HCT116 (cell line): Measurements from ENCODE around the gene NCAPH2. TPM values are rescaled to one million over a fixed set of nuclear protein-coding genes. Genes with fewer than 3 reads are reported as not detected.

Source experiments
- ATAC-seq: fragments of 200-7000 bp; cut with Tn5 transposase; 2 replicates; pipeline ENCODE4 v1.9.1; 2020; ENCODE audit warnings: mild to moderate bottlenecking, moderate library complexity
- BruUV-seq: library from RNA; stranded (reverse); fragments of 400-500 nt; replicated peaks from 2 replicates; lab custom pipeline; 2021; lab: Mats Ljungman, UMichigan
- CTCF ChIA-PET: fragments of 300-600 bp; sonication (Branson Sonifier 250); formaldehyde crosslinking; loops from one replicate; lab custom pipeline; 2021; ENCODE audit warnings: antibody characterized with exemption; lab: Charles Lee
- POLR2A ChIA-PET: fragments of 300-600, 350-600 bp; sonication (Branson Sonifier 250); formaldehyde crosslinking; loops from one replicate; lab custom pipeline; 2021; ENCODE audit warnings: antibody characterized with exemption; lab: Charles Lee
- RAD21 ChIA-PET, 2 experiments: fragments of 300-600 bp; sonication (Branson Sonifier 250); formaldehyde crosslinking; loops; one replicate each; lab custom pipeline; 2023; ENCODE audit warnings: low total read pairs in 2 of 2; ENCODE audit not compliant: uncharacterized antibody in 2 of 2, unreplicated experiment in 2 of 2, low non-redundant PET in 1 of 2; lab: Charles Lee
- DNase-seq: peaks from one replicate; pipeline ENCODE4 v3.0.0-alpha.2; 2010; ENCODE audit warnings: low read depth, low spot score
- H2AFZ ChIP-seq: fragments of 200-600 bp; shearing (Covaris generic), sonication (generic); 2 replicates; pipeline ENCODE4 v1.6.1; 2017; ENCODE audit warnings: low read depth, mixed run types, mixed read lengths, antibody characterized with exemption, low read length; ENCODE audit not compliant: poor library complexity, severe bottlenecking
- H3K27ac ChIP-seq: 2 replicates; pipeline ENCODE4 v1.5.1; 2012; ENCODE audit warnings: low read depth, low read length
- H3K27me3 ChIP-seq: fragments of 200-600 bp; sonication (generic); 2 replicates; pipeline ENCODE4 v1.6.1; 2016; ENCODE audit warnings: mixed run types, low read length, mixed read lengths; ENCODE audit not compliant: insufficient read depth
- H3K36me3 ChIP-seq, 2 experiments: fragments of 200-500 bp in 1 of 2; fragments of 200-600 bp in 1 of 2; sonication (Bioruptor generic) in 1 of 2; sonication (generic) in 1 of 2; 2 replicates each; pipeline versions ENCODE4 v1.5.1 to v1.6.1; 2014 to 2016; ENCODE audit warnings: low read length in 2 of 2, inconsistent platforms in 1 of 2, mixed read lengths in 1 of 2, mixed run types in 1 of 2; ENCODE audit not compliant: insufficient read depth in 2 of 2, control insufficient read depth in 1 of 2
- H3K4me1 ChIP-seq, 2 experiments: fragments of 200-600 bp in 1 of 2; sonication (generic) in 1 of 2; 2 replicates each; pipeline versions ENCODE4 v1.5.1 to v1.6.1; 2012 to 2017; ENCODE audit warnings: low read length in 2 of 2, inconsistent platforms in 1 of 2, mild to moderate bottlenecking in 1 of 2, mixed read lengths in 1 of 2, mixed run types in 1 of 2, moderate library complexity in 1 of 2; ENCODE audit not compliant: insufficient read depth in 2 of 2, control insufficient read depth in 1 of 2
- H3K4me2 ChIP-seq: fragments of 200-600 bp; sonication (generic); 2 replicates; pipeline ENCODE4 v1.6.1; 2017; ENCODE audit warnings: mixed run types, low read length, mixed read lengths
- H3K4me3 ChIP-seq, 2 experiments: fragments of 200-600 bp in 1 of 2; sonication (generic) in 1 of 2; replicated peaks in 1 of 2; 2 replicates each; pipeline ENCODE4 v1.5.1; 2011 to 2016; ENCODE audit warnings: low read length in 2 of 2, control low read depth in 1 of 2, low read depth in 1 of 2, mild to moderate bottlenecking in 1 of 2, mixed read lengths in 1 of 2, mixed run types in 1 of 2
- H3K79me2 ChIP-seq: fragments of 200-600 bp; sonication (generic); 2 replicates; pipeline ENCODE4 v1.6.1; 2017; ENCODE audit warnings: mild to moderate bottlenecking, mixed run types, low read length, moderate library complexity, mixed read lengths; ENCODE audit not compliant: insufficient read depth
- H3K9ac ChIP-seq: fragments of 200-600 bp; sonication (generic); 2 replicates; pipeline ENCODE4 v1.6.1; 2016; ENCODE audit warnings: low read length, mixed read lengths
- H3K9me2 ChIP-seq: fragments of 200-600 bp; sonication (generic), shearing (Covaris generic); 2 replicates; pipeline ENCODE4 v1.6.1; 2017; ENCODE audit warnings: mixed run types, mild to moderate bottlenecking, moderate library complexity; ENCODE audit not compliant: insufficient read depth
- H3K9me3 ChIP-seq, 2 experiments: fragments of 200-500 bp in 1 of 2; fragments of 200-600 bp in 1 of 2; sonication (Bioruptor generic) in 1 of 2; sonication (generic) in 1 of 2; 2 replicates each; pipeline ENCODE4 v1.6.1; 2014 to 2017; ENCODE audit warnings: low read length in 2 of 2, mixed read lengths in 2 of 2, inconsistent platforms in 1 of 2, low read depth in 1 of 2, mild to moderate bottlenecking in 1 of 2, mixed run types in 1 of 2, moderate library complexity in 1 of 2; ENCODE audit not compliant: control insufficient read depth in 1 of 2, insufficient read depth in 1 of 2
- H4K20me1 ChIP-seq: fragments of 200-600 bp; sonication (generic), shearing (Covaris generic); 2 replicates; pipeline ENCODE4 v1.6.1; 2017; ENCODE audit warnings: mixed run types, mild to moderate bottlenecking, moderate library complexity; ENCODE audit not compliant: insufficient read depth
- EGR1 ChIP-seq: IDR thresholded peaks from 2 replicates; pipeline ENCODE4 v1.6.1; 2012; ENCODE audit warnings: low read depth
- ELF1 ChIP-seq: IDR thresholded peaks from 2 replicates; pipeline ENCODE4 v1.6.1; 2012; ENCODE audit warnings: low read depth, borderline replicate concordance
- POLR2A ChIP-seq: IDR thresholded peaks from 2 replicates; pipeline ENCODE4 v1.7.0; 2011; ENCODE audit warnings: borderline replicate concordance; ENCODE audit not compliant: insufficient read depth, insufficient read length; ENCODE audit errors: extremely low read depth
- POLR2AphosphoS5 ChIP-seq: IDR thresholded peaks from 2 replicates; pipeline ENCODE4 v1.6.1; 2011; ENCODE audit warnings: mild to moderate bottlenecking, low read depth, low read length, moderate library complexity
- SIN3A ChIP-seq: IDR thresholded peaks from 2 replicates; pipeline ENCODE4 v1.6.1; 2012; ENCODE audit warnings: low read depth
- TCF7L2 ChIP-seq: IDR thresholded peaks from 2 replicates; pipeline ENCODE4 v1.7.0; 2011; ENCODE audit warnings: borderline replicate concordance, inconsistent platforms; ENCODE audit not compliant: insufficient read depth, insufficient read length; ENCODE audit errors: extremely low read depth
- YY1 ChIP-seq: IDR thresholded peaks from 2 replicates; pipeline ENCODE4 v1.6.1; 2011; ENCODE audit warnings: low read length, low read depth, moderate library complexity, mild to moderate bottlenecking; ENCODE audit not compliant: insufficient replicate concordance; ENCODE audit errors: extremely low read depth
- ZFX ChIP-seq: fragments of 450-650 bp; IDR thresholded peaks from 2 replicates; pipeline ENCODE4 v1.6.1; 2017
- intact Hi-C: fragments of 100-400 bp; cut with micrococcal nuclease; formaldehyde crosslinking; loops from 2 replicates; pipeline ENCODE4 v1.10.0; 2022
- total RNA-seq: library from RNA; stranded (reverse); gene quantifications from one replicate; pipeline ENCODE4 v1.2.1, GENCODE V29; 2021; ENCODE audit not compliant: unreplicated experiment
- TF ChIP-seq, protein P1 (sequence below): IDR thresholded peaks from 2 replicates; pipeline ENCODE4 v1.6.1; 2011; ENCODE audit warnings: mild to moderate bottlenecking, low read length, moderate library complexity; ENCODE audit not compliant: insufficient replicate concordance; ENCODE audit errors: extremely low read depth
- TF ChIP-seq, protein P2 (sequence below): IDR thresholded peaks from 2 replicates; pipeline ENCODE4 v1.6.1; 2012
- TF ChIP-seq, protein P3 (sequence below): IDR thresholded peaks from 2 replicates; pipeline ENCODE4 v1.6.1; 2012; ENCODE audit warnings: low read depth
- TF ChIP-seq, protein P4 (sequence below), 3 experiments: fragments of 200-600 bp in 1 of 3; sonication (generic) in 1 of 3; IDR thresholded peaks in 2 of 3; conservative IDR thresholded peaks in 1 of 3; 2 replicates each; pipeline ENCODE4 v1.5.1; 2012 to 2017; ENCODE audit warnings: low read depth in 2 of 3, low read length in 2 of 3, antibody characterized with exemption in 1 of 3, borderline replicate concordance in 1 of 3, control low read depth in 1 of 3, mild to moderate bottlenecking in 1 of 3, mixed read lengths in 1 of 3, mixed run types in 1 of 3, moderate library complexity in 1 of 3; ENCODE audit not compliant: insufficient read depth in 1 of 3

Gene NCAPH2
- total RNA-seq, 1 experiment from 2014 or later = 99.1 TPM

DNA sequence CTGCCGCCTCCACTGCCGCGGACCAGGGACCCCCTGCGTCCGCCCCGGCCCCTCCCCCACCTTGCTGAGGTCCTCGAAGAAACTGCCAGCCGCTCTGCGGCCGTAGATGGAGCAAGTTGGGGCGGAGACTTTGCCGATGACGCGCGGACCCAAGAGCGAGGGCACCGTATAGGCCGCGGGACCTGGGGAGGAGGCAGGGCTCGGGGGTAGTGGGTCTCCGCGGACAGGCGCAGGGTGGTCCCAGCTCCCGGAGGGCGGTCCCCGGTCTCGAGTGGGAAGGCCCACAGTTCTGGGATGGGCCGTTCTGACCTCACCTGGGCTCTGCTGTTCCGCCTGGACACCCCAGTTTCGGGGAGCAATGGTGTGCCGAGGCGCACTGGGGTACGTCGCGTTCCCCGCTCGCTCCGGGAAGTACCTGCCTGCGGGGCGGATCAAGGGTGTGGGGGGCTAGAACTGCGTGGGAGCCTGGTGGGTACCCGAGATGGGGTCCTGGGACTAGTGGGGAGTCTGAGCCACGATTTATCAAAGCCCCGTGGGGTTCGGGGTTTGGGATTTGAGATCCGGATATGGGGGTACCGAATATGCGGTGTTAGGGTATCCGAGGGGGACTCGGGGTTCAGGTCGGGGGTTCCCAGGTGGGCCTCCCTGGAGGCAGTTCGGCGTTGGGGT is 23.0 kb downstream of the NCAPH2 start (continued):
- TF ChIP-seq, protein P1, sequence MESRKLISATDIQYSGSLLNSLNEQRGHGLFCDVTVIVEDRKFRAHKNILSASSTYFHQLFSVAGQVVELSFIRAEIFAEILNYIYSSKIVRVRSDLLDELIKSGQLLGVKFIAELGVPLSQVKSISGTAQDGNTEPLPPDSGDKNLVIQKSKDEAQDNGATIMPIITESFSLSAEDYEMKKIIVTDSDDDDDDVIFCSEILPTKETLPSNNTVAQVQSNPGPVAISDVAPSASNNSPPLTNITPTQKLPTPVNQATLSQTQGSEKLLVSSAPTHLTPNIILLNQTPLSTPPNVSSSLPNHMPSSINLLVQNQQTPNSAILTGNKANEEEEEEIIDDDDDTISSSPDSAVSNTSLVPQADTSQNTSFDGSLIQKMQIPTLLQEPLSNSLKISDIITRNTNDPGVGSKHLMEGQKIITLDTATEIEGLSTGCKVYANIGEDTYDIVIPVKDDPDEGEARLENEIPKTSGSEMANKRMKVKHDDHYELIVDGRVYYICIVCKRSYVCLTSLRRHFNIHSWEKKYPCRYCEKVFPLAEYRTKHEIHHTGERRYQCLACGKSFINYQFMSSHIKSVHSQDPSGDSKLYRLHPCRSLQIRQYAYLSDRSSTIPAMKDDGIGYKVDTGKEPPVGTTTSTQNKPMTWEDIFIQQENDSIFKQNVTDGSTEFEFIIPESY = no peak
- TF ChIP-seq, protein P2, sequence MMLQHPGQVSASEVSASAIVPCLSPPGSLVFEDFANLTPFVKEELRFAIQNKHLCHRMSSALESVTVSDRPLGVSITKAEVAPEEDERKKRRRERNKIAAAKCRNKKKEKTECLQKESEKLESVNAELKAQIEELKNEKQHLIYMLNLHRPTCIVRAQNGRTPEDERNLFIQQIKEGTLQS = no peak
- TF ChIP-seq, protein P3, sequence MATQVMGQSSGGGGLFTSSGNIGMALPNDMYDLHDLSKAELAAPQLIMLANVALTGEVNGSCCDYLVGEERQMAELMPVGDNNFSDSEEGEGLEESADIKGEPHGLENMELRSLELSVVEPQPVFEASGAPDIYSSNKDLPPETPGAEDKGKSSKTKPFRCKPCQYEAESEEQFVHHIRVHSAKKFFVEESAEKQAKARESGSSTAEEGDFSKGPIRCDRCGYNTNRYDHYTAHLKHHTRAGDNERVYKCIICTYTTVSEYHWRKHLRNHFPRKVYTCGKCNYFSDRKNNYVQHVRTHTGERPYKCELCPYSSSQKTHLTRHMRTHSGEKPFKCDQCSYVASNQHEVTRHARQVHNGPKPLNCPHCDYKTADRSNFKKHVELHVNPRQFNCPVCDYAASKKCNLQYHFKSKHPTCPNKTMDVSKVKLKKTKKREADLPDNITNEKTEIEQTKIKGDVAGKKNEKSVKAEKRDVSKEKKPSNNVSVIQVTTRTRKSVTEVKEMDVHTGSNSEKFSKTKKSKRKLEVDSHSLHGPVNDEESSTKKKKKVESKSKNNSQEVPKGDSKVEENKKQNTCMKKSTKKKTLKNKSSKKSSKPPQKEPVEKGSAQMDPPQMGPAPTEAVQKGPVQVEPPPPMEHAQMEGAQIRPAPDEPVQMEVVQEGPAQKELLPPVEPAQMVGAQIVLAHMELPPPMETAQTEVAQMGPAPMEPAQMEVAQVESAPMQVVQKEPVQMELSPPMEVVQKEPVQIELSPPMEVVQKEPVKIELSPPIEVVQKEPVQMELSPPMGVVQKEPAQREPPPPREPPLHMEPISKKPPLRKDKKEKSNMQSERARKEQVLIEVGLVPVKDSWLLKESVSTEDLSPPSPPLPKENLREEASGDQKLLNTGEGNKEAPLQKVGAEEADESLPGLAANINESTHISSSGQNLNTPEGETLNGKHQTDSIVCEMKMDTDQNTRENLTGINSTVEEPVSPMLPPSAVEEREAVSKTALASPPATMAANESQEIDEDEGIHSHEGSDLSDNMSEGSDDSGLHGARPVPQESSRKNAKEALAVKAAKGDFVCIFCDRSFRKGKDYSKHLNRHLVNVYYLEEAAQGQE = no peak

DNA sequence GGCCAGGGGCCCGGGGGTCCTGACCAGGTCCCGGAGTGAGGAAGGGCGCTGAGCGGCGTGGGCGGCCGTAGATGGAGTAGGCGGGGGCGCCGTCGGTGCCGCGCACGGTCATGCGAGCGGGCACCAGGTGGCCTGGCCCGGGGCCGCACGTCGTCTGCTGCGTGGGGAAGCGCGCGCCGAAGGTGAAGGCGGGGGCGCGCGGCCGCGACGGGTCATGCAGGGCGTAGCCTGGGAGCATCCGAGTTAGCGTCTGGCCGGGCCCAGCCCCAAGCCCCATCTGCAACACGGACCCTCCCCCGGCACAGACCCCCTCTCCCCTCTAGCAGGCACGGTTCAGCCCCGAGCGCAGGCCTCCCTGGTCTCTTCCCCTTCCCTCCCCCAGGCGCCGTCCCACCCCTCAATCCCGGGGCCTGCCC is 23.5 kb downstream of the NCAPH2 start:
- Histone ChIP-seq H3K27me3 (no peaks in the 10 kb centered on the region), H3K79me2 (peaks cover 5% of the 10 kb centered on the region; the same call in 1 of the 2 replicates), H4K20me1 (no peaks in the 10 kb centered on the region), H3K4me1 (peaks cover 11 to 61% of the 10 kb centered on the region in 2 experiments; a peak in 3 of 4 replicates), H3K9me2 (no peaks in the 10 kb centered on the region), H3K4me3 (peak overlapping the region; percentile 92 to 96), H3K9ac (peak overlapping the region; percentile 91), H2AFZ (no peak overlapping the region), H3K36me3 (no peaks in the 10 kb centered on the region), H3K27ac (peak overlapping the region; percentile 100), H3K9me3 (no peaks in the 10 kb centered on the region), H3K4me2 (peak overlapping the region; percentile 93)
- CTCF ChIA-PET = no interaction called here
- BruUV-seq = no TSS peak
- intact Hi-C loops = loop anchor here (5.0 kb wide), 1 partner anchor 91 kb away; no protein-coding TSS in a partner anchor
- ATAC-seq (peak; percentile 40), DNase-seq (no peak)
- POLR2A ChIA-PET = no interaction called here
- RAD21 ChIA-PET = interaction anchor here (0.8 to 1.1 kb wide), 2 partner anchors 89 to 204 kb away, joined by 3 to 4 read pairs; no protein-coding TSS in a partner anchor
- TF ChIP-seq ELF1 = no peak
- TF ChIP-seq POLR2AphosphoS5 = peak; percentile 68
- TF ChIP-seq EGR1 = no peak
- no peak for TF ChIP-seq SIN3A
- no peak for TF ChIP-seq POLR2A
- TF ChIP-seq, protein P4, sequence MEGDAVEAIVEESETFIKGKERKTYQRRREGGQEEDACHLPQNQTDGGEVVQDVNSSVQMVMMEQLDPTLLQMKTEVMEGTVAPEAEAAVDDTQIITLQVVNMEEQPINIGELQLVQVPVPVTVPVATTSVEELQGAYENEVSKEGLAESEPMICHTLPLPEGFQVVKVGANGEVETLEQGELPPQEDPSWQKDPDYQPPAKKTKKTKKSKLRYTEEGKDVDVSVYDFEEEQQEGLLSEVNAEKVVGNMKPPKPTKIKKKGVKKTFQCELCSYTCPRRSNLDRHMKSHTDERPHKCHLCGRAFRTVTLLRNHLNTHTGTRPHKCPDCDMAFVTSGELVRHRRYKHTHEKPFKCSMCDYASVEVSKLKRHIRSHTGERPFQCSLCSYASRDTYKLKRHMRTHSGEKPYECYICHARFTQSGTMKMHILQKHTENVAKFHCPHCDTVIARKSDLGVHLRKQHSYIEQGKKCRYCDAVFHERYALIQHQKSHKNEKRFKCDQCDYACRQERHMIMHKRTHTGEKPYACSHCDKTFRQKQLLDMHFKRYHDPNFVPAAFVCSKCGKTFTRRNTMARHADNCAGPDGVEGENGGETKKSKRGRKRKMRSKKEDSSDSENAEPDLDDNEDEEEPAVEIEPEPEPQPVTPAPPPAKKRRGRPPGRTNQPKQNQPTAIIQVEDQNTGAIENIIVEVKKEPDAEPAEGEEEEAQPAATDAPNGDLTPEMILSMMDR (IDR thresholded peaks at IDR 0.05 in 2 of 3, conservative IDR thresholded peaks at IDR 0.05 in 1 of 3; ENCODE audit: borderline replicate concordance in 1 of 3, insufficient read depth in 1 of 3, low read depth in 2 of 3, low read length in 2 of 3) = no peak
- TF ChIP-seq YY1 = peak; percentile 21
- TF ChIP-seq ZFX = no peak
- TF ChIP-seq TCF7L2 = no peak
- TF ChIP-seq, protein P2 = no peak
